Loucy (cell line): ENCODE measurements around the gene NET1.

Experiments used
- CTCF ChIP-seq: fragments of 200-600 bp; sonication (generic); conservative IDR thresholded peaks from 2 replicates; pipeline ENCODE4 v1.5.1; 2014; ENCODE audit warnings: mild to moderate bottlenecking, antibody characterized with exemption, low read length
- EZH2phosphoT487 ChIP-seq: fragments of 200-600 bp; IDR thresholded peaks from 2 replicates; pipeline ENCODE4 v1.6.1; 2018; ENCODE audit warnings: antibody characterized with exemption, mild to moderate bottlenecking, moderate library complexity, borderline replicate concordance

- TF ChIP-seq CTCF (no peak), EZH2phosphoT487 (no peak)
Measured at GRCh38 chr10:5502571-5503476, 90.5 kb downstream of the NET1 start.
